Neuronal stem cell (in vitro differentiated cells): ENCODE data around the gene LETMD1.

Experiments
- DNase-seq: peaks from one replicate; pipeline ENCODE4 v3.0.0-alpha.2; 2013; ENCODE audit warnings: low spot score
- H2AFZ ChIP-seq: one replicate; pipeline ENCODE4 v1.6.1; 2013; ENCODE audit warnings: mild to moderate bottlenecking, low read length, inconsistent platforms
- H2AK5ac ChIP-seq: 2 replicates; pipeline ENCODE4 v1.6.1; 2013; ENCODE audit warnings: low read depth, mild to moderate bottlenecking, inconsistent platforms, low read length, moderate library complexity, mixed read lengths
- H2BK120ac ChIP-seq: 2 replicates; pipeline ENCODE4 v1.6.1; 2013; ENCODE audit warnings: low read depth, mild to moderate bottlenecking, inconsistent platforms, low read length, moderate library complexity, mixed read lengths
- H2BK12ac ChIP-seq: one replicate; pipeline ENCODE4 v1.6.1; 2013; ENCODE audit warnings: low read length, inconsistent platforms
- H2BK15ac ChIP-seq: 2 replicates; pipeline ENCODE4 v1.6.1; 2013; ENCODE audit warnings: mild to moderate bottlenecking, low read length, inconsistent platforms, mixed read lengths
- H2BK5ac ChIP-seq: one replicate; pipeline ENCODE4 v1.6.1; 2013; ENCODE audit warnings: inconsistent platforms, mild to moderate bottlenecking, low read length, moderate library complexity
- H3K14ac ChIP-seq: one replicate; pipeline ENCODE4 v1.6.1; 2013; ENCODE audit warnings: low read length, inconsistent platforms
- H3K18ac ChIP-seq: 2 replicates; pipeline ENCODE4 v1.6.1; 2013; ENCODE audit warnings: low read length, inconsistent platforms
- H3K23ac ChIP-seq: 2 replicates; pipeline ENCODE4 v1.6.1; 2013; ENCODE audit warnings: low read depth, mild to moderate bottlenecking, mixed read lengths, low read length, inconsistent platforms; ENCODE audit not compliant: poor library complexity
- H3K27ac ChIP-seq: replicated peaks from 3 replicates; pipeline ENCODE4 v1.5.1; 2013; ENCODE audit warnings: low read length, inconsistent platforms
- H3K27me3 ChIP-seq, 3 experiments: 2 replicates each; pipeline ENCODE4 v1.6.1; 2013; ENCODE audit warnings: low read length in 3 of 3, mild to moderate bottlenecking in 2 of 3, inconsistent platforms in 1 of 3, low read depth in 1 of 3, mixed read lengths in 1 of 3, moderate library complexity in 1 of 3; ENCODE audit not compliant: control insufficient read depth in 3 of 3, insufficient read depth in 3 of 3
- H3K36me3 ChIP-seq, 2 donors: replicated peaks in 1 of 2; 2 replicates each; pipeline ENCODE4 v1.6.1; 2013; ENCODE audit warnings: low read length in 2 of 2; ENCODE audit not compliant: control insufficient read depth in 2 of 2, insufficient read depth in 2 of 2
- H3K4ac ChIP-seq: 2 replicates; pipeline ENCODE4 v1.6.1; 2013; ENCODE audit warnings: inconsistent platforms, mild to moderate bottlenecking, low read length, moderate library complexity
- H3K4me1 ChIP-seq, 2 donors: 1 replicate in 1 of 2; 2 replicates in 1 of 2; pipeline ENCODE4 v1.6.1; 2013; ENCODE audit warnings: low read length in 2 of 2, low read depth in 1 of 2; ENCODE audit not compliant: control insufficient read depth in 2 of 2, insufficient read depth in 1 of 2
- H3K4me2 ChIP-seq: one replicate; pipeline ENCODE4 v1.6.1; 2013; ENCODE audit warnings: mild to moderate bottlenecking, low read length, inconsistent platforms; ENCODE audit not compliant: insufficient read depth, poor library complexity, severe bottlenecking
- H3K4me3 ChIP-seq, 2 donors: 2 replicates each; pipeline ENCODE4 v1.5.1; 2013; ENCODE audit warnings: low read length in 2 of 2, mild to moderate bottlenecking in 2 of 2, inconsistent platforms in 1 of 2, moderate library complexity in 1 of 2
- H3K79me1 ChIP-seq: one replicate; pipeline ENCODE4 v1.6.1; 2013; ENCODE audit warnings: low read depth, mild to moderate bottlenecking, inconsistent platforms, low read length, moderate library complexity
- H3K9ac ChIP-seq: one replicate; pipeline ENCODE4 v1.6.1; 2013; ENCODE audit warnings: mild to moderate bottlenecking, low read depth, low read length, inconsistent platforms; ENCODE audit not compliant: poor library complexity
- H3K9me3 ChIP-seq, 2 donors: replicated peaks in 1 of 2; 2 replicates each; pipeline versions ENCODE3 to v1.6.1; 2013; ENCODE audit warnings: low read length in 2 of 2, mild to moderate bottlenecking in 2 of 2, inconsistent platforms in 1 of 2, low read depth in 1 of 2, mixed read lengths in 1 of 2, moderate library complexity in 1 of 2; ENCODE audit not compliant: control insufficient read depth in 2 of 2, insufficient read depth in 1 of 2
- H4K8ac ChIP-seq: one replicate; pipeline ENCODE4 v1.6.1; 2013; ENCODE audit warnings: low read depth, mild to moderate bottlenecking, inconsistent platforms, low read length, moderate library complexity
- H4K91ac ChIP-seq: one replicate; pipeline ENCODE4 v1.6.1; 2013; ENCODE audit warnings: low read length, low read depth, mild to moderate bottlenecking, inconsistent platforms; ENCODE audit not compliant: poor library complexity
- WGBS, 2 donors: extraction: QIAGEN DNeasy Blood & Tissue Kit; methylation state at CpG; one replicate each; pipeline ENCODE4 v1.1.7; 2013; ENCODE audit warnings: missing lambda C conversion rate in 2 of 2, mixed read lengths in 1 of 2; ENCODE audit not compliant: insufficient read length in 2 of 2, insufficient replicate concordance in 1 of 2; ENCODE audit errors: extremely low coverage in 2 of 2; 5-methylcytosine and 5-hydroxymethylcytosine counted together

Gene LETMD1

DNA sequence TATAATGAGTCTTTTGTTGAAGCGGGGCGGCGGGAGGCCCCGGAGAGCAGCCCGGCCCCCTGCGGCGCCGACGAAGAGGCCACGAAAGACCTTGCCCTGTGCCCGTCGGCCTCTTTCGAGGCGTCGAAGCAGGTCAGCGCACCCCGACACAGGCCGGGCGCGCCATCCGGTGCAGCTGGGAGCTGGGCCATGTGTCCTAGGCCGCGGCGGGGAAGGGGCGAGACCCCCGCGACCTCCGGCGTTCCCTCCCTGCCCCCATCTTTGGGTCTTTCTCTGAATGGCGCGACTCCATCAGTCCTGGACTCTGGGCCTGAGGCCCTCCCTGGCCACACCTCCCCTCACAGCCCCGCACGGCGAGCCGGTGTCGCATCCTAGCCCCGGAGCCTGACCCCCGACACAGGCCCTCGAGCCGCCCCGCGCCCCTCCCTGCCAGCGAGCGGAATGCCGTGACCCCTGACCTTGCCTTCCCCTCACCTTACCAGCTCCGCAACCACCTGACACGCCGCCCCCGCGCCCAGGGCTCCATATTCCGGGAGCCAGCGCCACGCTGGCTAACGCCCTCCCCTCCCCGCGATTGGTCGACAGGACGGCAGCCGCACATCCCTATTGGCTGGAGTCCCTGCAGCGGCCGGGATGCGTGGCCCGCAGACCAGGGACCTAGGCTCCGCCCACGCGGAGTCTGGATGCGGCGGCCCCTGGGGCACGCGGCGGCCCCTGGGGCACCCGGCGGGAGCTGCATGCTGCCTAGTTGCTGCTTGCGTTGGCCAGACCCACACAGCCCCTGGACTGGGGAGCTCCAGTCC, 22.1 kb upstream of the LETMD1 start, which contains the start of gene SLC11A2:
Gene SLC11A2 (minus strand): TSS at position 549 of the 803 bp plus-strand sequence. CDS start 15,656 bp downstream, outside the sequence.
- DNase-seq: peak; percentile 94
- peak within 1 kb of the TSS; percentile 57 for H4K8ac ChIP-seq
- no peaks in the 10 kb centered on the region for H3K9me3 ChIP-seq
- peak within 1 kb of the TSS; percentile 95 for H2BK12ac ChIP-seq
- no peaks in the 10 kb centered on the region for H3K79me1 ChIP-seq
- H3K18ac ChIP-seq: peak within 1 kb of the TSS; percentile 99
- H4K91ac ChIP-seq: peak within 1 kb of the TSS; percentile 94
- H2AK5ac ChIP-seq: peak within 1 kb of the TSS; percentile 99
- peak within 1 kb of the TSS; percentile 94 for H3K9ac ChIP-seq
- peak within 1 kb of the TSS; percentile 99 for H2BK15ac ChIP-seq
- H3K4me2 ChIP-seq: peak within 1 kb of the TSS; percentile 71
- H2BK120ac ChIP-seq: peak within 1 kb of the TSS; percentile 98
- H2AFZ ChIP-seq: peak within 1 kb of the TSS; percentile 96
- peak within 1 kb of the TSS; percentile 98 for H3K27ac ChIP-seq
- peak within 1 kb of the TSS; percentile 97 for H3K4ac ChIP-seq
- peak within 1 kb of the TSS; percentile 95 for H2BK5ac ChIP-seq
- H3K4me3 ChIP-seq: peak within 1 kb of the TSS; percentile 65 to 83
- peak within 1 kb of the TSS; percentile 93 for H3K23ac ChIP-seq
- H3K27me3 ChIP-seq: peaks cover 0 to 2% (median 0%) of the 10 kb centered on the region in 3 experiments
- H3K14ac ChIP-seq: peak within 1 kb of the TSS; percentile 99
- peaks cover 8 to 12% of the 10 kb centered on the region in 2 donors for H3K4me1 ChIP-seq
- H3K36me3 ChIP-seq: peaks cover 0 to under 1% of the 10 kb centered on the region in 2 donors
- no CpG with 5 or more reads among the region's 74 CpGs for WGBS, 2 donors

DNA sequence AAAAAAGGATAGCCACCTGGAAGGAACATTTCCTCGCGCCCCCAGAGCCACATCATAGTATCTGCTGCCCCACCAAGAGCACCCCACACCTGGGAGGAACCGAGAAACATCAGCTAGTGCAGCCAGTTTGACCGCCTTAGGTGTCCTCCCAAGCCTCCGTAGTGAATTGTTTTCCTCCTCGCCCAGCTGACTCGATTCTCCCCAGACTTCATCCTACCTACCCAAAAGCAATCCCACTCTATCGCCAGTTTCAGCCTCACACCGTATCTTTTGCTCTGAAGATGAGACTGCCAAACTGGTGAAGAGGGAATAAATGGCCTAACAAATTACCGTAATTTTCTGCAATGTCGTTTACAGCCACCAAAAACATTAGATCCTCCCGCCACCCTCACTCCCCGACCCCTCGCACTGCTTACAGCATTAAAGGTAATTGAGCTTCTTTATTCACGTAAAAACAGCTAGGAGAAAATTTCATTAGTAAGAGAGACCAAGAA, 20.7 kb upstream of the LETMD1 start:
- DNase-seq: no peak
- H3K27ac ChIP-seq: no peak overlapping the region

DNA sequence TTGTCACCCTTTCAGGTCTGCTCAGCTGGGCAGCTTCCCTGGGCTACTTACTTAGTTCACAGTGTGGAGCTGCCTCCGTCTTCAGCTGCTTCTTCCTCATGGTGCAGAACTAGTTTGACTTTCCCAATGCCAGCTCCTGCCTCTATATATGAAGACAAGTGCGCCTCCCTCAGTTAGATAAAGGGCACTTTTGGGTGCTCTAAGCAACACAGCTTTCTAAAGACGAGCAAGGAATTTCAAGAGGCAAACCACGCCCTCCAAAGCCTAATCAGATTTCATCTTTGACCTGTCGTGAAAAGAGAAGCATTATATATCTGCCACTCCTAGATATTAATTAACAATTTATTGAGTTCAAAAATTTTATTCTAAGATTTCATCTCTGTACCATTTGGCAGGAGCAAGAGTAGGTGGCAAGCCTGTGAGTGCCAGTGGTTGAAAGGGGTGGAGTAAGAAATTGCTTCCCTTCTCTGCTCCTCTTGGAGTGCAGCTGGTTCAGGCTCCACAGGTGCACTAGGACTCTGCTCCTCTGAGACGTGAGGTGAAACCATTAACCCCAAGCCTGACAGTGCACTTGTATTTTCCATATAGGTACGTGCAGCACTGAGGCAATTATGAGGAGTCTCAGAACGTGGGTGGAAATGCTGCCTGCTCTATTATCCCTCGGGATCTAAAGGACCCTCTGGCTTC, 19.9 kb upstream of the LETMD1 start:
- H3K4ac ChIP-seq: no peak overlapping the region
- H3K9me3 ChIP-seq: no peaks in the 10 kb centered on the region
- H2BK15ac ChIP-seq: no peak overlapping the region
- H4K91ac ChIP-seq: no peak overlapping the region
- no peak overlapping the region for H3K23ac ChIP-seq
- no peak overlapping the region for H3K4me2 ChIP-seq
- H3K14ac ChIP-seq: no peak overlapping the region
- peaks cover 0 to 2% (median 0%) of the 10 kb centered on the region in 3 experiments for H3K27me3 ChIP-seq
- no peak overlapping the region for H3K9ac ChIP-seq
- no peaks in the 10 kb centered on the region for H3K79me1 ChIP-seq
- H3K27ac ChIP-seq: no peak overlapping the region
- H3K4me1 ChIP-seq: peaks cover 8 to 12% of the 10 kb centered on the region in 2 donors
- WGBS, 2 donors: no CpG with 5 or more reads among the region's 9 CpGs
- H3K36me3 ChIP-seq: no peaks in the 10 kb centered on the region
- peak overlapping the region; percentile 60 for H2AFZ ChIP-seq
- H2AK5ac ChIP-seq: no peak overlapping the region
- no peak overlapping the region for H2BK5ac ChIP-seq
- no peak overlapping the region for H3K18ac ChIP-seq
- no peak overlapping the region for H4K8ac ChIP-seq
- no peak overlapping the region for H2BK120ac ChIP-seq
- no peak overlapping the region for H3K4me3 ChIP-seq
- peak; percentile 21 for DNase-seq
- H2BK12ac ChIP-seq: no peak overlapping the region

More for the DNA sequence above, 20.7 kb upstream of the LETMD1 start:
- no peak overlapping the region for H3K14ac ChIP-seq
- no peak overlapping the region for H2AFZ ChIP-seq
- no peak overlapping the region for H3K23ac ChIP-seq
- no peak overlapping the region for H3K9ac ChIP-seq
- H2BK120ac ChIP-seq: no peak overlapping the region
- no peak overlapping the region for H3K4me3 ChIP-seq
- WGBS, 2 donors: no CpG with 5 or more reads among the region's 15 CpGs
- H3K36me3 ChIP-seq: no peaks in the 10 kb centered on the region
- peaks cover 8 to 12% of the 10 kb centered on the region in 2 donors for H3K4me1 ChIP-seq
- peak overlapping the region; percentile 57 for H3K18ac ChIP-seq
- peak overlapping the region; percentile 86 for H2BK12ac ChIP-seq
- no peak overlapping the region for H2BK5ac ChIP-seq
- no peaks in the 10 kb centered on the region for H3K79me1 ChIP-seq
- no peaks in the 10 kb centered on the region for H3K9me3 ChIP-seq
- peaks cover 0 to 2% (median 0%) of the 10 kb centered on the region in 3 experiments for H3K27me3 ChIP-seq
- H3K4me2 ChIP-seq: no peak overlapping the region
- H4K8ac ChIP-seq: no peak overlapping the region
- no peak overlapping the region for H3K4ac ChIP-seq
- H4K91ac ChIP-seq: no peak overlapping the region
- peak overlapping the region; percentile 84 for H2BK15ac ChIP-seq
- peak overlapping the region; percentile 99 for H2AK5ac ChIP-seq

DNA sequence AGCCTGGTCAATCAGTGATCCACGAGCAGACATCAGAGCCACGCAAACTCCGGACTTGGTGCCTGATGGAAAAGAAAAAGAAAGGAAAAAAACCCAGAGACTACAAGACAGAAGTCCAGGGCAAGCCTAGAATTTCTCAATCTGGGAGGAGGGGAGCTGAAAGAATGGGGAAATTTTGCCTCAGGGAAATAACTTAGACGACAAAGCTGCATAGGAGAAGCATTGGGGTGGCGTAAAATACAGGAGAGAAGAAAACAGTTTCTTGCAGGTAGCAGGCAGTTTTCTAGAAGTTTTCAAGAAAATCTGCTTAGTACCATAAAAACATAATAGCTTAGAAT, 19.3 kb upstream of the LETMD1 start:
- no CpG with 5 or more reads among the region's 5 CpGs for WGBS, 2 donors
- Histone ChIP-seq H2AK5ac (no peak overlapping the region), H3K4me3 (no peak overlapping the region), H3K4ac (no peak overlapping the region), H3K23ac (no peak overlapping the region), H2BK12ac (no peak overlapping the region), H2BK15ac (no peak overlapping the region), H3K9ac (no peak overlapping the region), H3K18ac (no peak overlapping the region), H3K14ac (no peak overlapping the region), H3K79me1 (no peaks in the 10 kb centered on the region), H2AFZ (peak overlapping the region; percentile 60), H4K8ac (no peak overlapping the region), H3K4me1 (peaks cover 8 to 12% of the 10 kb centered on the region in 2 donors), H3K27ac (no peak overlapping the region), H2BK120ac (no peak overlapping the region), H3K9me3 (no peaks in the 10 kb centered on the region), H3K27me3 (peaks cover 0 to 2% (median 0%) of the 10 kb centered on the region in 3 experiments), H4K91ac (no peak overlapping the region), H2BK5ac (no peak overlapping the region), H3K4me2 (no peak overlapping the region), H3K36me3 (no peaks in the 10 kb centered on the region)
- no peak for DNase-seq
